ENCODE data around the gene FAM3A.
A peak's percentile ranks its signal among the peaks of the same experiment; 100 is the strongest.
"Not testable (repeated sequence)": the region's sequence is repeated elsewhere in the genome, so short reads cannot be mapped to it uniquely, and the experiment has no call there.

FAM3A gene, protein sequence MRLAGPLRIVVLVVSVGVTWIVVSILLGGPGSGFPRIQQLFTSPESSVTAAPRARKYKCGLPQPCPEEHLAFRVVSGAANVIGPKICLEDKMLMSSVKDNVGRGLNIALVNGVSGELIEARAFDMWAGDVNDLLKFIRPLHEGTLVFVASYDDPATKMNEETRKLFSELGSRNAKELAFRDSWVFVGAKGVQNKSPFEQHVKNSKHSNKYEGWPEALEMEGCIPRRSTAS

GRCh38 chrX:154515966-154516655 is at the start of gene FAM3A:
Gene FAM3A (minus strand): TSS chrX:154516232. CDS start chrX:154515772, 460 bp downstream.
- DNase-seq = peak; percentile 92

DNA sequence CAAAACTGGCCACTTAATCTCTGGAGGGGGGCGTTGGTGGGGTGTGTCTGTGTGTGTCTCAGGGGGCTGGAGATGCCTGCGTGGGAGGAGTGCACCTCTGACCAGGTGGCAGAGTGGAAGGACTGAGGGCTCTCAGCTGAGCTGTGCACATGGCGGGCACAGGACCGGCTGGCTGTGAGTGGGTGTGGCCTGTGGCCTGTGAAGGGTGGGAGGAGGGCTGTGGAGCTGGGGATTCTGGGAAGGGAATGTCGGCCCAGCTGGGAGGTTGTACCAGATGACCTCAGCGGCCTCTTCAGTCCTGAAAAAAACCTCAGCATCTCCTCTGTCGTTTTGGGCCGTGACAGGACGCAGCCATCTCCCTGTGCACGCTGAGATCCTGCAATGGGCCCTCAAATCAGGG is 46.3 kb upstream of the FAM3A start:
- not testable (repeated sequence) for DNase-seq

- DNase-seq = not testable (repeated sequence)
These were observed 44.3 kb upstream of the FAM3A start for GRCh38 chrX:154560326-154560725.

DNA sequence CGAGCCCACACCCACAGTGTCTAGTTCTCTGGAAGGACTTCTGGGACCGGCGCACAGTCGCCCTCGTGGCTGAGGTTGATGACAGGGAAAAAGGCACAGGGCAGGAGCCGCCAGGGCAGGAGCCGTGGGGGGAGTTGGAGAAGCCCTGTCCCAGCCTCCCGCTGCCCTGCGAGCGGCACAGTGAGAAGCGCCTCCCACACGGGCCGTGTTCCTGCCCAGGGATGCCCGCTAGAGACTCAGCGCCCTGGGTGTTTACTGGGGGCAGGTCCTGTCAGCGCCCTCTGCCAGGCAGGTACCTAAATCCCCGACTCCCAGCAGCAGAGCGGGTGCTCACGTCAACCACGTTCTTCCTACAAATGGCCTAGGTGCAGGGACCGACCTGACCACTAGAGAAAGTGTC is 42.9 kb upstream of the FAM3A start:
- not testable (repeated sequence) for DNase-seq

DNA sequence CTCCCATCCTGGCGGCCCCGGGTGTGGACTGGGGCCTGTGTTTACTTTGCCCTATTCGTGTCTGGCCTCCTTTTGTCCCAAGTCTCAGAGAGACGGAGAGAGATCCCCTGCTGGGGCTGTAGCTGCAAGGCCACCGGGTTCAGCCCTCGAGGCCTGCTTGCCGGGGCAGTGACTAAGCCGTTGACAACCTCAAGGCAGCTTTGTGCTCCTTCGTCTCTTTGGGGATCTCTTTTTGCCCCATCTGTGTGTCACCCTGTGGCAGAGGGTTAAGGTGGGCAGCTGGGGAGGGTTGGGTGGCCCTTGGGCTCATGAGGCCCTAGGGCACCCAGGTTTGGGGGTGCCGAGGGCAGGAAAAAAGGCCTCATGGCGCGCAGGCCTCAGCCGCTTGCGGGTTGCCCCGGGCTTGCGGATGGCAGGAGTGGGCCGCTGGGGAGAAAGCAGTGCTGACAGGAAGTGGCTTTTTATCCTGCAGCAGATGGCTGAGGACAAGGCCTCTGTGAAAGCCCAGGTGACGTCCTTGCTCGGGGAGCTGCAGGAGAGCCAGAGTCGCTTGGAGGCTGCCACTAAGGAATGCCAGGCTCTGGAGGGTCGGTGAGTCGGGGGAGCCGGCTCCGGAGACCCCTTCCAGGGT is 42.1 kb upstream of the FAM3A start:
- DNase-seq = not testable (repeated sequence)

- DNase-seq = not testable (repeated sequence)
These were observed 36.2 kb upstream of the FAM3A start for GRCh38 chrX:154552112-154552806.

- no peak for DNase-seq
These were observed 33.7 kb upstream of the FAM3A start for GRCh38 chrX:154549766-154550165.

DNA sequence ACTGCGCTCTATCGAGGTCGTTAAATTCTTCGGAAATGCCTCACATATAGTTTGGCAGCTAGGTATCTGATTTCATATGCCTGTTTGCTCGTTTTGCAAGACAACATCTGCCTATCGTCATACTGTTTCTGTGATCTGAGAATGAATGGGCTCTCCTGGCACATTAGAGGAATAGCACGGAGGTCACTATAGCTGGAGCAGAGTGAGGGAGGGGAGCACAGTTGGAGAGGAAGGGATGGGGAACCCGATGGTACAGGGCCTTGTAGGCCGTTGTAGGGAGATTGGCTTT is 31.9 kb upstream of the FAM3A start:
- DNase-seq = no peak

- DNase-seq = peak; percentile 95
These were observed 31.4 kb upstream of the FAM3A start, which contains the start of gene IKBKG for GRCh38 chrX:154547245-154548027. Gene IKBKG (plus strand): TSS chrX:154547620. CDS start chrX:154552003, 4,383 bp downstream.

GRCh38 chrX:154546354-154547244 is 30.6 kb upstream of the FAM3A start, which contains the start of gene G6PD:
Gene G6PD (minus strand): TSS chrX:154546846. CDS start chrX:154546155, 691 bp downstream.
- peak; percentile 88 for DNase-seq

GRCh38 chrX:154545673-154546274 is 29.7 kb upstream of the FAM3A start:
- DNase-seq = no peak

DNA sequence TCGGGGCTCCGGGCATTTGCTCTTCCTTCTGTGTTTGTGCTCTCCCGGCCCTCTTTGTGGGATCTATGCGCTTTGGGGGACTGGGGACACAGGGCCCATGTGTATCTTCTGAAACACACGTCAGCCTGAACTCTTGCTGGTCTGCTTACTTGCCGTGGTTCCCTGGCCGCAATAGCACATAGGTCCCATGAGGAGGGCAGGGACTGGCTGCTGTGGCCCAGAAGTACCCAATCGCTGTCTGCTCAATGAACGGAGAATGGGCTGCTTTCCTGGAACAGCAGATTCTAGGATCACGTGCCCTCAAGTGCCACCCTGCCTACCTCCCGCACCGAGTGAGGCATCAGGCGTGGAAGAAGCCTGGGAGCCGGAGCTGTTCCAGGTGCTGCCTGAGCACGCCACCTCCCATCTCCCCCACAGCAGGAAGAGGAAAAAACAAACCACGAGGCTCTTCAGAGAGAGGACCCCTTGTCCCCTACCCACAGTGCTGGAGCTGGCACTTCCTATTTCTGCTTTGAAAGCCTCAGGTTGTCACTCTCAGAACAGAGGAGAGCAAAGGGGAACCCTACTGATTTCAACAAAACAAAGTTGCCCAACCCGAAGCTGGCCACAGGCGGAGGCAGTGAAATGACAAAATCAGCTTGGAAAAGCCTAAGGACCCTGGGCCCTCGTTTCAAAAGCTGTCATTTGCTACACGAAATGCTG is 26.8 kb upstream of the FAM3A start:
- DNase-seq = peak; percentile 82

- peak; percentile 95 for DNase-seq
These were observed 26.1 kb upstream of the FAM3A start for GRCh38 chrX:154541896-154542722.

- no peak for DNase-seq
These were observed 25.5 kb upstream of the FAM3A start for GRCh38 chrX:154541589-154541895.

DNA sequence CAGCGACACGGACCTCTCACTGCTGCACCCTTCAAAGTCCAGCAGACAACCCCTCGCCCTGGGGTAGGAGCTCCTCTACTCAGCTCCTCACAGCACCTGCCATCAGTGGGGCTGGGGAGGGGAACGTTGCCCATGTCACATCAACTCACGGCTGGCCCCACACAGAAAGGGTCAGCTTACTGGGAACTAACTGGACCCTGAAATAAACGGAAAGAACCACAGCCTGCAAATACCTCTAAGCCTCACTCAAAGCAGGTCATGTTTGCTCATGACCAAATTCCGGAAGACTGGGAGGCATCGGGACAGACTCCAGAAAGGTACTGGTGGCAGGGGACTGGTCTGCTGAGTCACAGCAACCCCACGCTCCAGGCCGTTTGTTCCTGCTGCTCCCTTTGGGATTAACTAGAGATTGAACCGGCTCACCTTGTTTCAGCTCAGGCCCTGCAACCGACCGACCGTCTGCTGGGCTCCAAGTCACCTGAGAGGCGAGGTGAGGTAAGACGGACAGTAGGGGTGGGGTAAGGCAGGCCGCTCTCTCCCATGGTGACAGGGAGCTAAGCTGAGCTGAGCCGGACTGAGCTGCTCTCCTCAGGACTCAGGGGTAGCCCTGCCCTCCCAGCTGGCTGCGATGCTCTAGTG is 25.0 kb upstream of the FAM3A start:
- no peak for DNase-seq

DNA sequence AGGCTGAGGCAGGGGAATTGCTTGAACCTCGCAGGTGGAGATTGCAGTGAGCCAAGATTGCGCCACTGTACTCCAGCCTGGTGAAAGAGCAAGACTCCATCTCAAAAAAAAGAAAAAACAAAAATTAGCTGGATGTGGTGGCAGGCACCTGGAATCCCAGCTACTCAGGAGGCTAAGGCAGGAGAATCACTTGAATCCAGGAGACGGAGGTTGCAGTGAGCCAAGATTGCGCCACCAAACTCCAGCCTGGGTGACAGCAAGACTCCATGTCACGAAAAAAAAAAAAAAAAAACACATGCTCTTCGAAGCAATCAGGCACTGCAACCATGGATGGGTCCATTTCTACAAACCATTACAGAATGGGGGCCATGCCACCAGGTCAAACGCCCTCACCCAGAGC is 24.3 kb upstream of the FAM3A start:
- DNase-seq = not testable (repeated sequence)

DNA sequence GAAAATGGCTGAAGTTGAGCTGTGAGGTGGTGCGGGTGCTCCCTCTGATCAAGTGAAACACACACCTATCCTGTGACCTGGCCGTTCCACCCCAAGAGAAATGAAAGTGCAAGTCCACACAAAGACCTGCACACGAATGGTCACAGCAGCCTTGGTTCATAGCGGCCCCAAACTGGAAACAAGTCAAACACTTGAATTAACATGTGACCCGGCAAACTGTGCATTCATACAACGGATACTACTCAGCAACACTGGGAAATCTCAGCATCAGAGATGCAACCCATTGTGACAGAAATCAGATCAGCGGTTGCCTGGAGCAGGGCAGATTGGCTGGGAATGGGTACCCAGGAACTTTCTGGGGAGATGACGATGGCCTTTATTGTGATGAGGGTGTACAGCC is 23.0 kb upstream of the FAM3A start:
- DNase-seq = no peak

DNA sequence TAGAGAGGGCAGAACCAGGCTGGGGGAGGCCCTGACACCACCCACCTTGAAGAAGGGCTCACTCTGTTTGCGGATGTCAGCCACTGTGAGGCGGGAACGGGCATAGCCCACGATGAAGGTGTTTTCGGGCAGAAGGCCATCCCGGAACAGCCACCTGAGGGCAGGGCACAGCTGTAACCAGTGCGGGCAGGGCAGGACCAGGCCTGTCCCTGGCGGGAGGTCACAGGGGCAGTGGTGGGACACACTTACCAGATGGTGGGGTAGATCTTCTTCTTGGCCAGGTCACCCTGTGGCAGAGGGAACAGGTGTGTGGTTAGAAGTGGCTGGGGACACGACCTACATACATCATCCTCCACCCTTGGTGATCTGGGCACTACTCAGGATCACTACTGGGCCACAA is 19.9 kb upstream of the FAM3A start:
- DNase-seq = no peak

Measured in hematopoietic multipotent progenitor cell treated with erythropoietin and hydrocortisone succinate and interleukin-3 and kit ligand, for 4 days (in vitro differentiated cells).